Chondrocyte (in vitro differentiated cells): ENCODE data around the gene SHPK. TPM values are rescaled to one million over a fixed set of nuclear protein-coding genes. Genes with fewer than 3 reads are reported as not detected.

ENCODE experiments used
- DNase-seq: peaks from one replicate; pipeline ENCODE4 v3.0.0; 2021; ENCODE audit warnings: mixed read lengths, low spot score
- H3K27ac Mint-ChIP-seq: one replicate; pipeline ENCODE4 v1.8.0; 2021; ENCODE audit warnings: mild to moderate bottlenecking, moderate library complexity, mixed read lengths; ENCODE audit not compliant: unreplicated experiment
- H3K27me3 Mint-ChIP-seq: 2 replicates; pipeline ENCODE4 v1.8.0; 2021; ENCODE audit warnings: low read depth, mixed read lengths
- H3K36me3 Mint-ChIP-seq: 2 replicates; pipeline ENCODE4 v1.8.0; 2021; ENCODE audit warnings: low read depth, mixed read lengths
- H3K4me1 Mint-ChIP-seq: 2 replicates; pipeline ENCODE4 v1.8.0; 2021; ENCODE audit warnings: low read depth, mild to moderate bottlenecking, mixed read lengths
- H3K4me3 Mint-ChIP-seq: one replicate; pipeline ENCODE4 v1.8.0; 2021; ENCODE audit warnings: mild to moderate bottlenecking, moderate library complexity, mixed read lengths; ENCODE audit not compliant: unreplicated experiment
- H3K9me3 Mint-ChIP-seq: 2 replicates; pipeline ENCODE4 v1.8.0; 2021; ENCODE audit warnings: low read depth, mixed read lengths
- total RNA-seq: library from RNA; stranded (reverse); gene quantifications from 3 replicates; pipeline ENCODE4 v1.2.1, GENCODE V29; 2021
- TF ChIP-seq, protein P1 (sequence below): fragments of 200-600 bp; sonication (generic); IDR thresholded peaks from 2 replicates; pipeline ENCODE4 v1.5.0; 2021; ENCODE audit warnings: antibody characterized with exemption, mild to moderate bottlenecking, moderate library complexity

SHPK gene
- total RNA-seq, 1 donor from 2014 or later = 5.6 TPM

DNA sequence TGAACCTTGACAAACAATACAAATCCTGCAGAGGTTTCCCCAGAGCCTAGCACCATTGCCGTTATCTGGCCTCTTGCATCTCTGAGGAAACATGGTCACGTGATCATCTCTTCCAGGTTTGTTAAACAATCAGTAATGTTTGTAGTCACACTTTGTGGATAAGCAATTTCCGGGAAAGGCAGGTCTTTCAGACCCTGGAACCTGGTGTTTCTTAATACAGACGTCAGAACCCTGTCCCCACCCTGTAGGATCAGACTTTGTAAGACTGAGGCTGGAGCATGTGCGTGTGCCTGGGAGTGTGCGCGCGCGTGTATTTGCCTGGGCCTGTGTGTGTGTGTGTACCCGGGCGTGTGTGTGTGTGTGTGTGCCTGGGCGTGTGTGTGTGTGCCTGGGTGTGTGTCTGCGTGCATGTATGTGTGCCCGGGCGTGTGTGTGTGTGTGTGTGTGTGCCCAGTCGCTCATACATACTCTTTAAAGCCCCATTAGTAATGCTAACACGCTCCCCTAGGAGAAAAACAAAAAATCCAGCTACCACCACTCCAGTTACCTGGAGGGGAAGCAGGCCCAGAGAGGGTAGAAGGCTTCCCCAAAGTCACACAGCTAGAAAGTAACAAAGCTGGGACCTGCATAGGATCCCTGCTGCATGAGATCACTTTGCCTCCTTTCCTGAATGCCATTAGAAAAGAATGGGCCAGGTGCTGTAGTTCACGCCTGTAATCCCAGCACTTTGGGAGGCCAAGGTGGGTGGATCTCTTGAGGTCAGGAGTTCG, 5.9 kb upstream of the SHPK start:
- H3K9me3 Mint-ChIP-seq = no peaks in the 10 kb centered on the region
- no peak overlapping the region for H3K27ac Mint-ChIP-seq
- H3K27me3 Mint-ChIP-seq = no peaks in the 10 kb centered on the region
- TF ChIP-seq, protein P1, sequence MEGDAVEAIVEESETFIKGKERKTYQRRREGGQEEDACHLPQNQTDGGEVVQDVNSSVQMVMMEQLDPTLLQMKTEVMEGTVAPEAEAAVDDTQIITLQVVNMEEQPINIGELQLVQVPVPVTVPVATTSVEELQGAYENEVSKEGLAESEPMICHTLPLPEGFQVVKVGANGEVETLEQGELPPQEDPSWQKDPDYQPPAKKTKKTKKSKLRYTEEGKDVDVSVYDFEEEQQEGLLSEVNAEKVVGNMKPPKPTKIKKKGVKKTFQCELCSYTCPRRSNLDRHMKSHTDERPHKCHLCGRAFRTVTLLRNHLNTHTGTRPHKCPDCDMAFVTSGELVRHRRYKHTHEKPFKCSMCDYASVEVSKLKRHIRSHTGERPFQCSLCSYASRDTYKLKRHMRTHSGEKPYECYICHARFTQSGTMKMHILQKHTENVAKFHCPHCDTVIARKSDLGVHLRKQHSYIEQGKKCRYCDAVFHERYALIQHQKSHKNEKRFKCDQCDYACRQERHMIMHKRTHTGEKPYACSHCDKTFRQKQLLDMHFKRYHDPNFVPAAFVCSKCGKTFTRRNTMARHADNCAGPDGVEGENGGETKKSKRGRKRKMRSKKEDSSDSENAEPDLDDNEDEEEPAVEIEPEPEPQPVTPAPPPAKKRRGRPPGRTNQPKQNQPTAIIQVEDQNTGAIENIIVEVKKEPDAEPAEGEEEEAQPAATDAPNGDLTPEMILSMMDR = no peak
- peaks cover 4% of the 10 kb centered on the region for H3K36me3 Mint-ChIP-seq
- peaks cover 18% of the 10 kb centered on the region for H3K4me1 Mint-ChIP-seq
- H3K4me3 Mint-ChIP-seq = no peak overlapping the region
- DNase-seq = no peak

DNA sequence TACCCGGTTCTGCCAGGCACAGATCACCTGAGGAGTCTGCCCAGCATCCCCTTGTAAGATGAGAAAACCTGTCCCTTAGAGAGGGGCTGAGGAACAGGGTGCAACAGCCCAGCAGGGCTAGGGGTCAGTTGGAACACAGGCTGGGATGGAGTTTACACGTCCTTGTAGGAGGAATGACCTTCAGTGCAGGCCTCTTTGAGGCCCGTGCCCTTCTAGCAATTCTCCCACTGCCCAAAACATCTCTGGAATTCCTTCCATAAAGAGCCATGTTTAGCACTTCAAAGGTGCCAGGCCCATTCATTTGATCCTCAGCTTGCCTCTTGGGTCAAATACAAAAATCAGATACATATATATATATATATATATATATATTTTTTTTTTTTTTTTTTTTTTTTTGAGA, 5.0 kb upstream of the SHPK start:
- no peak overlapping the region for H3K4me3 Mint-ChIP-seq
- H3K4me1 Mint-ChIP-seq = peaks cover 18% of the 10 kb centered on the region
- no peak for DNase-seq
- TF ChIP-seq, protein P1 = no peak
- H3K27me3 Mint-ChIP-seq = no peaks in the 10 kb centered on the region
- H3K27ac Mint-ChIP-seq = no peak overlapping the region
- H3K9me3 Mint-ChIP-seq = no peaks in the 10 kb centered on the region
- H3K36me3 Mint-ChIP-seq = peaks cover 4% of the 10 kb centered on the region

DNA sequence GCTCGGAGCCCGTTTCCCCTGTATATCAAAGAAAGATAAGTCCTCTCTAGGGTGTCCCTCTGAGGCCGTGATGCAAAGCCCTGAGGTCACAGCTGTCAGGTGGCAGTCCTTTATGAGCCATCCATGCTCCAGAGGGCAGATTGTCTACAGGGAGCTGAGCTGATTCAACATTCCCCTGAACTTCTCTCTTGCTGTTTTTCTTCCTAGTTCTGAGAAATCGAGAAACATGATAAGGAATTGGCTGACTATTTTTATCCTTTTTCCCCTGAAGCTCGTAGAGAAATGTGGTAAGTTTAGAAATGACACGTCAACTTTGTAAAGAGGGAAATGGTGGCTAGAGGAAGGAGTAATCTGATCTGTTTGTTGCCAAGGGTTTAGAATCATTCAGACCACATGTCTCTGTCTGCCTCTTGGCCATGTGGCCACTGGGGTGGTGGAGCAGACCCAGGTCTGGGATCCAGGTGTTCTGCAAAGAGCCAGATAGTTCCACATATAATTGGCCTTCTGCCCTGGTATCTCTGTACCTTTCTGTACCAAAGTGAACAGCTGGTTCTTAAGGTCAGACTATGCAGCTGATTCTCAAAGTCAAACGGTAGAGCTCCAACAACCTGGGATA, 4.0 kb upstream of the SHPK start:
- H3K9me3 Mint-ChIP-seq = no peaks in the 10 kb centered on the region
- H3K4me1 Mint-ChIP-seq = peaks cover 22% of the 10 kb centered on the region
- no peak overlapping the region for H3K4me3 Mint-ChIP-seq
- no peak for DNase-seq
- H3K27ac Mint-ChIP-seq = peak overlapping the region; percentile 88
- H3K36me3 Mint-ChIP-seq = peaks cover 2% of the 10 kb centered on the region
- H3K27me3 Mint-ChIP-seq = no peaks in the 10 kb centered on the region
- TF ChIP-seq, protein P1 = no peak

DNA sequence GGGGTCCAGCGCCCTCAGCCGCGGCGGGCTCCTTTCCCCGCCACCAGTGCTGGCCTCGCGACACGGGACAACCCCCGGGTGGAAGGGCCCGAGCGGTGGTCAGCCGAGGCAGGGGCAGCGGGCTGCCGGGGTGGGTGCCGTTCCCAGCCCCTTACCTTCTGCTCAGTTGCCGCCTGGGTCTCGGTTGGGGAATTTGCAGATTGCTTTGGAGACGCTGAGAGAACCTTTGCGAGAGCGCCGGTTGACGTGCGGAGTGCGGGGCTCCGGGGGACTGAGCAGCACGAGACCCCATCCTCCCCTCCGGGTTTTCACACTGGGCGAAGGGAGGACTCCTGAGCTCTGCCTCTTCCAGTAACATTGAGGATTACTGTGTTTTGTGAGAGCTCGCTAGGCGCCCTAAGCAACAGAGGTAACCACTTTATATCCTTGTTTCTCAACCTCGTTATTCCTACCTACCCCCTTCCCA, 891 bp upstream of the SHPK start:
- H3K36me3 Mint-ChIP-seq = peaks cover 2% of the 10 kb centered on the region
- peaks cover 29% of the 10 kb centered on the region for H3K4me1 Mint-ChIP-seq
- H3K27me3 Mint-ChIP-seq = no peaks in the 10 kb centered on the region
- TF ChIP-seq, protein P1 = no peak
- H3K9me3 Mint-ChIP-seq = no peaks in the 10 kb centered on the region
- no peak for DNase-seq
- H3K4me3 Mint-ChIP-seq = peak overlapping the region; percentile 95
- H3K27ac Mint-ChIP-seq = peak overlapping the region; percentile 100

DNA sequence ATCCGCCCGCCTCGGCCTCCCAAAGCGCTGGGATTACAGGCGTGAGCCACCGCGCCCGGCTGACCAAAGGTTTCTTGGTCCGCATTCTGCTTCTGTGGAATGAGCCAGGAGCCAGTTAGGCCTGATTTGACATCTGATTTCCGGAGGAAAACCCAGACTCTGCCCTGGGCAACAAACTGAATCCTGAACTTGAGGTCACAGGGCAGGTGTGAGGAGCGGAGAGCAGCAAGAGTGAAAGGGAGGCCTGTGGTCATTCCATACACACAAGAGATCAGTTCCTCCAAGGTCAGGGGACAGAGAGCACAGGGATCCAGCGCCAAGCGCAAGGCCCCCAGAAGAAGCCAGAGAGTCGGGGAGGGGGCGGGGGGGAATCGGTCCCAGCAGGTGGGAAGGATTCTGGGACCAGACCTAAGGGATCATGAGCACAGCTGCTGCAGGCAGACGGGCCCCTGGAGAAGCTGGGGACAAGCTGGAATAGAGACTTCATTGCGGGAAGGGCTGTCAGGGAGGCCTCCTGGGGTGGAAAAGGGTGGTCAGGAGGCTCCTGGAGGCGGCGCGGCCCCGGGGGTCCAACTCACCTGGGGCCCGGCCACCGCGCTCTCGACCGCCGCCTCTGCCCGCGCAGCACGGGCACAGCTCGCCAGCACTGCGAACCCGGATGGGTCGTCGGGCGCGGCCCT, 436 bp downstream of the SHPK start:
- Mint-ChIP-seq H3K9me3 (no peaks in the 10 kb centered on the region), H3K4me3 (peak overlapping the region; percentile 95), H3K36me3 (peaks cover 2% of the 10 kb centered on the region), H3K4me1 (peaks cover 29% of the 10 kb centered on the region), H3K27ac (peak overlapping the region; percentile 61), H3K27me3 (no peaks in the 10 kb centered on the region)
- no peak for DNase-seq
- TF ChIP-seq, protein P1 = peak; percentile 59
